Mesothelial cell of epicardium (in vitro differentiated cells): ENCODE results near the gene PLCH2. TPM values are rescaled to one million over a fixed set of nuclear protein-coding genes. Genes with fewer than 3 reads are reported as not detected.
A peak's percentile ranks its signal among the peaks of the same experiment; 100 is the strongest.
"Not testable (repeated sequence)": the region's sequence is repeated elsewhere in the genome, so short reads cannot be mapped to it uniquely, and the experiment has no call there.

Experiments used
- DNase-seq, 2 experiments: peaks; one replicate each; pipeline ENCODE4 v3.0.0; 2021; ENCODE audit warnings: low spot score in 2 of 2; ENCODE audit not compliant: unreplicated experiment in 2 of 2
- H3K27ac Mint-ChIP-seq: 2 replicates; pipeline ENCODE4 v1.8.0; 2021; ENCODE audit warnings: mixed read lengths
- H3K27me3 Mint-ChIP-seq: 2 replicates; pipeline ENCODE4 v1.8.0; 2021; ENCODE audit warnings: low read depth, mixed read lengths
- H3K36me3 Mint-ChIP-seq: 2 replicates; pipeline ENCODE4 v1.8.0; 2021; ENCODE audit warnings: mixed read lengths
- H3K4me1 Mint-ChIP-seq: 2 replicates; pipeline ENCODE4 v1.8.0; 2021; ENCODE audit warnings: mixed read lengths
- H3K4me3 Mint-ChIP-seq: 2 replicates; pipeline ENCODE4 v1.8.0; 2021; ENCODE audit warnings: mild to moderate bottlenecking, moderate library complexity, mixed read lengths
- H3K9me3 Mint-ChIP-seq: 2 replicates; pipeline ENCODE4 v1.8.0; 2021; ENCODE audit warnings: mixed read lengths
- CTCF ChIP-seq: fragments of 200-600 bp; sonication (generic); IDR thresholded peaks from one replicate; pipeline ENCODE4 v1.5.0; 2021; ENCODE audit warnings: antibody characterized with exemption; ENCODE audit not compliant: unreplicated experiment
- total RNA-seq: library from RNA; stranded (reverse); gene quantifications from 3 replicates; pipeline ENCODE4 v1.2.1, GENCODE V29; 2021

Gene PLCH2
- total RNA-seq, 1 donor from 2014 or later, result 1.7 TPM

- Mint-ChIP-seq H3K4me1 (peaks cover 22% of the 10 kb centered on the region), H3K27ac (no peak overlapping the region), H3K9me3 (no peaks in the 10 kb centered on the region), H3K4me3 (peak overlapping the region; percentile 64), H3K36me3 (no peaks in the 10 kb centered on the region), H3K27me3 (no peaks in the 10 kb centered on the region)
- TF ChIP-seq CTCF, result no peak
- DNase-seq, result no peak
Observed at GRCh38 chr1:2546515-2547209, 70.6 kb downstream of the PLCH2 start.

GRCh38 chr1:2547210-2548067 lies 71.3 kb downstream of the PLCH2 start:
- Mint-ChIP-seq H3K27me3 (no peaks in the 10 kb centered on the region), H3K4me3 (peak overlapping the region; percentile 48), H3K27ac (peak overlapping the region; percentile 79), H3K36me3 (no peaks in the 10 kb centered on the region), H3K4me1 (peaks cover 20% of the 10 kb centered on the region), H3K9me3 (no peaks in the 10 kb centered on the region)
- no peak for DNase-seq
- TF ChIP-seq CTCF, result no peak

- H3K27ac Mint-ChIP-seq, result no peak overlapping the region
- TF ChIP-seq CTCF, result peak; percentile 91
- H3K36me3 Mint-ChIP-seq, result no peaks in the 10 kb centered on the region
- H3K27me3 Mint-ChIP-seq, result no peaks in the 10 kb centered on the region
- DNase-seq, result peak; percentile 73 to 88
- H3K4me1 Mint-ChIP-seq, result peaks cover 20% of the 10 kb centered on the region
- H3K4me3 Mint-ChIP-seq, result no peak overlapping the region
- no peaks in the 10 kb centered on the region for H3K9me3 Mint-ChIP-seq
Observed at GRCh38 chr1:2548068-2548589, 72.0 kb downstream of the PLCH2 start.

- not testable (repeated sequence) for DNase-seq, H3K27me3 Mint-ChIP-seq, H3K36me3 Mint-ChIP-seq, H3K27ac Mint-ChIP-seq, H3K9me3 Mint-ChIP-seq, H3K4me3 Mint-ChIP-seq
- H3K4me1 Mint-ChIP-seq, result peaks cover 14% of the 10 kb centered on the region
Observed at GRCh38 chr1:2549367-2550029, 73.4 kb downstream of the PLCH2 start.

- H3K9me3 Mint-ChIP-seq, DNase-seq, H3K27ac Mint-ChIP-seq, H3K27me3 Mint-ChIP-seq, H3K4me3 Mint-ChIP-seq, H3K4me1 Mint-ChIP-seq, H3K36me3 Mint-ChIP-seq: not testable (repeated sequence)
Observed at GRCh38 chr1:2550309-2550861, 74.3 kb downstream of the PLCH2 start.

- H3K27ac Mint-ChIP-seq, H3K9me3 Mint-ChIP-seq, H3K27me3 Mint-ChIP-seq, H3K36me3 Mint-ChIP-seq, H3K4me3 Mint-ChIP-seq, DNase-seq, H3K4me1 Mint-ChIP-seq: not testable (repeated sequence)
Observed at GRCh38 chr1:2551544-2551943, 75.5 kb downstream of the PLCH2 start.
